ENCODE data around the gene C14orf93.

- TF ChIP-seq POLR2A (IDR thresholded peaks at IDR 0.05): no peak
- no peak for TF ChIP-seq POLR2AphosphoS5 (IDR thresholded peaks at IDR 0.05)
Measured at GRCh38 chr14:22995889-22996625, 13.9 kb downstream of the C14orf93 start.
